ENCODE measurements around the gene RASGRP1.

RASGRP1 gene

GRCh38 chr15:38454696-38455090 is 109.9 kb downstream of the RASGRP1 start:
- no peak for DNase-seq

DNA sequence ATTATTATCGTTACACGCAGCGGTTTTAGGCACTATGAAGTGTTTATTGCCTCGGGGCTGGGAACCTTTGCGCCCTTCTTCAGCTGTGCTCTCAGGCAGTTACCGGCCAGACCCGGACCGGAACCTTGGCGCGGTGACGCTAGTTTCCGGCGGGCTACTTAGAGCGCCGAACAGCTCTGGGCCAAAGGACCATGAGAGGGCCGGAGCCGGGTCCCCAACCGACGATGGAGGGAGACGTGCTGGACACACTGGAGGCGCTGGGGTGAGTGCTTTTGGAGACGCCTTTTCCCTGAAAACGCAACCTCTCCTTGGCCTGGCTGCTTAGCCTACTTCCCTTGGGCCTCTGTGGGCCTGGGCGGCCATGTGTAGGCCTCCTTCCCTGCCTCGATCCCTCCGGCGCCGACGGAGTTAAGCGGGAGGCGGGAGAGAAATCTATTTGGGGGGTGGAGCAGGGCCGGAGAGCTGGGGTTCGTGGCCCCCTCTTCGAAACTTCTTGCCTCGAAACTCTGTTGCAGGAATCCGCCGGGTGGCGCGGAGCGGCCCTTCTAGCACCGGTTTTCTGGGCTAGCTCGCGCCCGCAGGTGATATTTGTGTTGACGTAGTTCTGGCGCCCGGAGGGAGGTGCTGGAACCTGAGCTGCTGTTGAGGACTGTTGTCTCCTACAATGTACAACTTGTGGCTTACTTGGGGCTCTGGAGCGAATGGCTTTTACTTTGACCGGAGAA is 110.5 kb downstream of the RASGRP1 start, which contains the start of gene FAM98B:
TSS of gene FAM98B (plus strand) at position 157 of the 725 bp plus-strand sequence. CDS start at position 192, 35 bp downstream.
- peak; percentile 69 for DNase-seq

DNA sequence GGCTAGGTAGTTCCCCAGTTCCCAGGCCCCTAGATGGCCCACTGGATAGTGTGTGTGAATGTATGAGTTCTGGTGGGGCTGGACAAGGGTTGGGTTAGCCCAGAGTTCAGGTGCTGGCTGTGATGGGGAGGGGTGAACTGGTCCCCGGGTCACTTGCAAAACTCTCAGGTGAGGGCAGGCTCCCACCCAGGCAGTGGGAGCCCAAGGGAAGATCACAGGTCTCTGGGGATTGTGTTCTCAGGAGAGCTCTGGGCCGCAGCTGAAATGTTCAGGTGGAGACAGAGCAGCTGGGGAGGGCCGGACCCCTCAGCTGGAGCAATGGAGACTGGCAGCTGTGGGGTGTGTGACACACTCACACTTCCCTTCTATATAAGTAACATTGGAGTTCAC is 123.5 kb downstream of the RASGRP1 start:
- no peak for DNase-seq

DNA sequence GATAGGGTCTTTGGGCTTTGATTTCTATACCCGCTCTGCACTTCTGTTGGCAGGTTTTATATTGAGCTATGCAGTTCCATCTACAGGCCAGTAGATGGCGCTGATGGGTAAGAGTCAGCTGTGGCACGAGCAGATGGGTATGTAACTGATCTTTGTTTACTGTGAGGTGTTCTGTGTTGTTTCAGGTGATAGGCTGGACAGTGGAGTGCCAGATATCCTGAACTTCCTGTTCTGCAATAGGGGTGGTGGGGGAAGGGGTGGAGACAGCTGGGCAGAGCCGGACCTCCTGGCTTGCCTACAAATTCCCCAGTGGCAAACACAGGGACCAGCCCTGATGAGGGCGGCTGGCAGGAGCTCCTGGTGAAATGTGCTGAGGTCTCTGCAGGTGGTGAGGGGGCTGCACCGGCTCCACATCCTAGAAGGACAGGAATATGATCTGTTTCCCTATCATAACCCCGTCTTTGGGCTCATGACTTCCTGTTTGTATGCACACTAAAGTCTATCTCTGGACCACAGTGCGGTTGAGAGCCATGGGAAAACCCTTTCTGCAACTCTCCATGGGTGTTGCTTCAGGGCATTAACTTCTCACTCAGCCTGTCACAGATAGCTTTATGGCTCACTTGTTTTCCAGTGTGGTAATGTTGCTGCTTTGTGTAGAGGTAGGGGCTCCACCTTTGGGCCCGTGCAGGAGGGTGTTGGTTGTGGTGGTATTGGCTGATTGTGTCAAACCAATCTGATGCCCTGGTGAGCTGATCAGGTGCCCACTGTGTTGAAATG is 124.1 kb downstream of the RASGRP1 start:
- peak; percentile 36 for DNase-seq
